H7 (cell line): ENCODE results near the gene FAM117B. TPM values are rescaled to one million over a fixed set of nuclear protein-coding genes. Genes with fewer than 3 reads are reported as not detected.
"Not testable (repeated sequence)": the region's sequence is repeated elsewhere in the genome, so short reads cannot be mapped to it uniquely, and the experiment has no call there.

ENCODE experiments used
- DNase-seq: peaks from one replicate; pipeline ENCODE4 v3.0.0; 2012
- H3K27me3 ChIP-seq: 2 replicates; pipeline ENCODE4 v1.6.0; 2011; ENCODE audit warnings: mild to moderate bottlenecking, low read length; ENCODE audit not compliant: control insufficient read depth, insufficient read depth
- H3K36me3 ChIP-seq: replicated peaks from 2 replicates; pipeline ENCODE4 v1.5.1; 2011; ENCODE audit warnings: low read length; ENCODE audit not compliant: control insufficient read depth, insufficient read depth
- H3K4me3 ChIP-seq: 2 replicates; pipeline ENCODE4 v1.5.1; 2011; ENCODE audit warnings: low read depth, mild to moderate bottlenecking, control low read depth, low read length, moderate library complexity; ENCODE audit not compliant: insufficient read depth
- total RNA-seq: library from RNA; depleted of rRNA; stranded (reverse); fragments of >200 nt; shearing (Covaris generic); gene quantifications from 2 replicates; pipeline ENCODE4 v1.2.3, GENCODE V29; 2014

FAM117B gene
- total RNA-seq, 1 experiment from 2014 or later, result 6.9 TPM

- Histone ChIP-seq H3K4me3 (no peak overlapping the region), H3K27me3 (no peaks in the 10 kb centered on the region), H3K36me3 (peaks cover 1% of the 10 kb centered on the region; the same call in 1 of the 2 replicates)
- DNase-seq, result no peak
Observed at GRCh38 chr2:202771741-202772460, 137.1 kb downstream of the FAM117B start.

GRCh38 chr2:202773301-202773973 is 138.7 kb downstream of the FAM117B start:
- Histone ChIP-seq H3K27me3 (no peaks in the 10 kb centered on the region), H3K4me3 (no peak overlapping the region), H3K36me3 (peaks cover 1% of the 10 kb centered on the region; the same call in 1 of the 2 replicates)
- no peak for DNase-seq

- H3K4me3 ChIP-seq, result no peak overlapping the region
- H3K36me3 ChIP-seq, result peaks cover 1% of the 10 kb centered on the region; the same call in 1 of the 2 replicates
- H3K27me3 ChIP-seq, result no peaks in the 10 kb centered on the region
- DNase-seq, result no peak
Observed at GRCh38 chr2:202774104-202774503, 139.3 kb downstream of the FAM117B start.

GRCh38 chr2:202778217-202778616 is 143.4 kb downstream of the FAM117B start:
- no peak for DNase-seq
- Histone ChIP-seq H3K27me3 (no peaks in the 10 kb centered on the region), H3K4me3 (no peak overlapping the region), H3K36me3 (peaks cover 3% of the 10 kb centered on the region; the same call in 1 of the 2 replicates)

GRCh38 chr2:202780514-202781021 is 145.8 kb downstream of the FAM117B start:
- H3K27me3 ChIP-seq, result no peaks in the 10 kb centered on the region
- DNase-seq, result no peak
- H3K36me3 ChIP-seq, result peaks cover 3% of the 10 kb centered on the region; the same call in 1 of the 2 replicates
- H3K4me3 ChIP-seq, result no peak overlapping the region

GRCh38 chr2:202782940-202783558 is 148.3 kb downstream of the FAM117B start:
- no peak for DNase-seq
- Histone ChIP-seq H3K36me3 (peaks cover 3% of the 10 kb centered on the region; the same call in 1 of the 2 replicates), H3K27me3 (no peaks in the 10 kb centered on the region), H3K4me3 (no peak overlapping the region)

GRCh38 chr2:202786842-202787241 is 152.1 kb downstream of the FAM117B start:
- Histone ChIP-seq H3K27me3 (no peaks in the 10 kb centered on the region), H3K36me3 (no peaks in the 10 kb centered on the region; the same call in 1 of the 2 replicates), H3K4me3 (no peak overlapping the region)
- DNase-seq, result no peak

GRCh38 chr2:202790676-202791075 is 155.9 kb downstream of the FAM117B start:
- Histone ChIP-seq H3K27me3 (no peaks in the 10 kb centered on the region), H3K36me3 (no peaks in the 10 kb centered on the region; the same call in 1 of the 2 replicates), H3K4me3 (no peak overlapping the region)
- no peak for DNase-seq

- no peak overlapping the region for H3K4me3 ChIP-seq
- H3K36me3 ChIP-seq, result no peaks in the 10 kb centered on the region
- H3K27me3 ChIP-seq, result no peaks in the 10 kb centered on the region
- no peak for DNase-seq
Observed at GRCh38 chr2:202797944-202798343, 163.2 kb downstream of the FAM117B start.

- not testable (repeated sequence) for H3K27me3 ChIP-seq, H3K36me3 ChIP-seq, DNase-seq, H3K4me3 ChIP-seq
Observed at GRCh38 chr2:202805911-202806310, 171.1 kb downstream of the FAM117B start.

- DNase-seq, result not testable (repeated sequence)
Observed at GRCh38 chr2:202807431-202808138, 172.8 kb downstream of the FAM117B start.

GRCh38 chr2:202808754-202809153 is 174.0 kb downstream of the FAM117B start:
- DNase-seq, result no peak
- no peaks in the 10 kb centered on the region for H3K36me3 ChIP-seq
- H3K4me3 ChIP-seq, result no peak overlapping the region
- H3K27me3 ChIP-seq, result no peaks in the 10 kb centered on the region

More at GRCh38 chr2:202807431-202808138, 172.8 kb downstream of the FAM117B start:
- H3K27me3 ChIP-seq, H3K4me3 ChIP-seq, H3K36me3 ChIP-seq: not testable (repeated sequence)

- no peak overlapping the region for H3K4me3 ChIP-seq
- no peaks in the 10 kb centered on the region for H3K27me3 ChIP-seq
- no peaks in the 10 kb centered on the region for H3K36me3 ChIP-seq
- no peak for DNase-seq
Observed at GRCh38 chr2:202813387-202813786, 178.6 kb downstream of the FAM117B start.

- DNase-seq, result no peak
- Histone ChIP-seq H3K27me3 (no peaks in the 10 kb centered on the region), H3K36me3 (no peaks in the 10 kb centered on the region), H3K4me3 (no peak overlapping the region)
Observed at GRCh38 chr2:202814226-202814625, 179.5 kb downstream of the FAM117B start.
